HG03045 (cell line): ENCODE measurements around the gene CREB1.
"Not testable (repeated sequence)": the region's sequence is repeated elsewhere in the genome, so short reads cannot be mapped to it uniquely, and the experiment has no call there.

Source experiments
- ATAC-seq: cut with Tn5 transposase; IDR thresholded peaks from one replicate; pipeline ENCODE4 v1.9.1; 2021; ENCODE audit warnings: mild to moderate bottlenecking, moderate library complexity; ENCODE audit not compliant: unreplicated experiment

The CREB1 gene

DNA sequence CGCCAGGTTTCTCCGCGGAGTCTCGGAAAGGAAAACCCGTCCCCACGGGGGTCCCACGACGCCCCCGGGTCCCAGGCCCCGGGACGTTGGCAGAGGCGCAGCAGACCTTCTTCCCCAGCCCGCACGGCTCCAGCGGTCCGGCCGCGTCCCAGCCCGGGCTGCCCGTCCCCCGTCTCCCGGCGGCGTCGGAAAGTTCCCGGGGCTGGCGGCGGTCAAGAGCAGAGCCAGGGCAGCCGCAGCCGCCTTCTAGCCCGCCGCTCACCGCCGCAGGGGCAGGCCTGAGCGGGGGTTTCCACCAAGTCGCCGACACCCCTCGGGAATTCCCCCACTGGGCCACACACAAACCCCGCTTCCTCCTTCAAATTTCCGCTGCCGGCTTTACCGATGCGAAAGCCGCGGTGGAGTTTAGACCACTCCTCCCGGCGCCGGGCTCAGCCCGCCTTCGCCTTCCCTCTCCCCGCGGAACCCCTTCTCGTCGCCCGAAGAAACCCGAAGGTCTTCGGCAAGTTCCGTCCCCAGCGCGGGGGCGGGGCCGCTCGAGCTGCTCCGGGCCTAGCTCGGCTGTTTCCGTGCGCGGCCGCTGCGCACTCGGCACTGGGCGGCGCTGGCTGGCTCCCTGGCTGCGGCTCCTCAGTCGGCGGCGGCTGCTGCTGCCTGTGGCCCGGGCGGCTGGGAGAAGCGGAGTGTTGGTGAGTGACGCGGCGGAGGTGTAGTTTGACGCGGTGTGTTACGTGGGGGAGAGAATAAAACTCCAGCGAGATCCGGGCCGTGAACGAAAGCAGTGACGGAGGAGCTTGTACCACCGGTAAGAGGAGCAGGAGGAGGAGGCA, at the start of gene CREB1:
TSS of gene CREB1 (plus strand) at position 633 of the 830 bp plus-strand sequence. CDS start 25,674 bp downstream, outside the sequence.
- ATAC-seq: peak; percentile 90

DNA sequence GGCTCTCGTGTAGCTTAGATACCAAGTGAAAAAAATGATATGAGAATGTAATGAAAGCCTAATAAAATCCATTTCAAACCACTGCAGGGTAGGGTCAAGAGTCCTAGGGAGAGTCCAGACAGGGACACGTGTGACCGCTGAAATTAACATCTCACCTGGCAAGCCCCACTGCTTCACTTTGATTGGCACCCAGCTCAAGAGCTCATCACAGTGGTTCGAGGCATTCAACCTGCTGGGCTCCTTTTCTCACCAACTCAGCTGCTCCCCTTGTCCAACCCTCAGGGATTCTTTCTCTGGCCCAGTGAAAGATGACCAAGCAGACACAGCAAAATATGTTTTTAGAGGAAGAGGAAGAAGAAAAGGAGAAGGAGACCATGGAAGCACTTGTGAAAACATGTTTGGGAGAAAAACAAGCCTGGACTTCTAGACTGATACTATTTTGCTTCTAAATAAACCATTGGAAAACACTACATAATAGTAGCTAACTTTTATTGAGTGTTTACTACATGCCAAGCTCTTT, 49.2 kb upstream of the CREB1 start:
- no peak for ATAC-seq

DNA sequence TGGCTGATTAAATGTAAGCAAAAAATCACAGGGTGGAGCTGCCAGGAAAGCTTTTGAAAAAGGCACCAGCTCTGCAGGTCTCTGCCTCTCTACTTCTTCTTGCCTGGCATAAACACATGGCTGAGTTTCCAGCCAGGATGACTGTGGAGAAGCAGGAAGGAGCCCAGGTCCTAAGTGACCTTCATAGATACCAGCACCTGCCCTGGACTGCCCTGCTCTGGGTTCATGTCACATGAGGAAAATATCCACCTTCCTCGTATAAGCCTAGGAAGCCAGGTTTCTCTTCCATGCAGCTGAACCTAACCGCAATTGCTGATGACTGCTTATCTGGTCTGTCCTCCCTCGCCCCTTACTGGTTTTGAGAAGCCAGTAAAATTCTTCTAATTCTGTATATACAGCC, 47.8 kb upstream of the CREB1 start:
- ATAC-seq: no peak

DNA sequence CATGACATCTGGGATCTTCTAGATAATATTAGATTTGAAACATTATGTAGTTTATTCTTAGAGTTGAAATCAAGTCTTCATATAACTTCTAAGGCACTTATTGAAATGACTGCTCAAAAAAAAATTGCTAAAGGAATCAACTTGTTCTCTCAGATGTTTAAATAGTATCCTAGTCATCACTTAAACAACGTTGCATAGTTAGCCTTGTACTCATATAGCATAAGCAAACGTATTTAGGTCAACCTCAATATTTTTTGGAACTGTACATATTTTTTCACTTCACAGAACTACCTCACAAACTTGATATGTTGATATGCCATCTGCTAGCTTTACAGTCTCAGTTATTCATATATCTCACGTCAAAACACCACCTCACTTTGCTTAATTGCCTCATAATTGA, 47.1 kb upstream of the CREB1 start:
- ATAC-seq: no peak

DNA sequence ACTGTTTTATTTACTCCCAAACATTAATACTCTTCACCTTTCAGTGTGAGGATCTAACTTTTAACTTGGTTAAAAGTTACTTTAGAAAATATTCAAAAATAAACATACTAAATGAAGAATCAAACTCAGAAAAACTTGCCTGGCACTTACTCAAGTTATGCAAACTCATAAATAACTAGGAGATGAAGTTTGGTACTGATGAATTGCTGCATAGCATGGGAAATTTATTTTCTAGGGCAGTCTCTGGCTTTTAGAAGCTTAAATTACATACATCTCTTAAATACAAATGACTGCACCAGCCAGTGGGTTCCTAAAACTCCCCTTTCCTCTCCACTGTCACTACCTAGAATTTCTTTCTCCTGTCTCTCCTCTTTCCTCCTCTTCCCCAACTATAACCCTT, 46.7 kb upstream of the CREB1 start:
- ATAC-seq: no peak

DNA sequence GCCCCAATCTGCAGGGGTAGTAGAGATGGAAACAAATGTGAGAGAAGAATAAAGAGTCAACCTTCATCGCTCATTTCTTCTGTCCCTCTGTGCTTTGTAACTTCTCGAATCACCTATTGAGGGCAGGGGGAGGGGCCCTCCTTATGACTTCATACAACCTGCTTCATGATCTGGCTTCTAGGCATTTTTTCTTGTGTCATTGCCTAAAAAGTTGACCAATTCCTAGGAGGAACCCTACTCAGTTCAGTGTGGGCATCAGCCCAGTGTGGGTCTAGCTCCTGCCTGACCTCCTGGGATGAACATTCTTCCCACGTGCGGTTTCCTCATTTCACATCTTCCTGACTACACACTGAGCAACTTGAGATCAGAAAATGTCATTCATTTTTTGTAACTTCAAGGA, 46.3 kb upstream of the CREB1 start:
- ATAC-seq: no peak

DNA sequence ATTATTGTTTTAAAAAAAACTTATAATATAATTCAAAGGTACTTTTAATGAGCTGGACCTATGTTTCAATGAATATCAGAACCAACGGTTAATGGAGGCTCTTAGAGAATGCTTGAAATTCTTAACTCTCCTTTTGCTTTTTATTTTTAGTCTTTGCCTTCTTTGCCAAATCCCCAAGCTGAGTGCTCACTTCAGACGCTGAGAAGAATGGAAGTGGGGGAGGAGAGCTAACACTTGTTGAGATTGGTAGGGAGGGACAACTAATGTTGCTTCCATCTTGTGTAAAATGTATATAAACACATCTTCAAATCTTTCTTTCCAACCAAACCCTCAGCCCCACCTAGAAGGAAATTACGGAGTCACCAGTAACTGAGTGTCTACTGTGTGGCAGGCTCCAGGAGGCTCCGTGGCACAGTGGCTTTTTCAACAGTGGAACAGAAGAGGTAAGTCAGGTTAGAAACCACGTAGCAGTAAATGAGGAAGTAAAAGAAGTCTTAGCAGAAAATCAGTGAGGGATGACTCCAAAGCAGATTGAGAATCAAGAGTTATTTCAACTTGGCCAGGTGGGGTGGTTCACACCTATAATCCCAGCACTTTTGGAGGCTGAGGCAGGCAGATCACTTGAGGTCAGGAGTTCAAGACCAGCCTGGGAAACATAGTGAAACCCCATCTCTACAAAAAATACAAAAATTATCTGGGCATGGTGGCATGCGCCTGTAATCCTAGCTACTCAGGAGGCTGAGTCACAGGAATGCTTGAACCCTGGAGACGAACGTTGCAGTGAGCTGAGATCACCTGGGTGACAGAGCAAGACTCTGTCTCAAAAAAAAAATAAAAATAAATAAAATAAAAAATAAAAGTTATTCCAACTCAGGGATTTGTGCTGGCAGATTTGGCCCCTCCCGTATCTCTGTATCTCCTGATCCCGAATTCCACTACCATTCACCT, 45.0 kb upstream of the CREB1 start:
- no peak for ATAC-seq

DNA sequence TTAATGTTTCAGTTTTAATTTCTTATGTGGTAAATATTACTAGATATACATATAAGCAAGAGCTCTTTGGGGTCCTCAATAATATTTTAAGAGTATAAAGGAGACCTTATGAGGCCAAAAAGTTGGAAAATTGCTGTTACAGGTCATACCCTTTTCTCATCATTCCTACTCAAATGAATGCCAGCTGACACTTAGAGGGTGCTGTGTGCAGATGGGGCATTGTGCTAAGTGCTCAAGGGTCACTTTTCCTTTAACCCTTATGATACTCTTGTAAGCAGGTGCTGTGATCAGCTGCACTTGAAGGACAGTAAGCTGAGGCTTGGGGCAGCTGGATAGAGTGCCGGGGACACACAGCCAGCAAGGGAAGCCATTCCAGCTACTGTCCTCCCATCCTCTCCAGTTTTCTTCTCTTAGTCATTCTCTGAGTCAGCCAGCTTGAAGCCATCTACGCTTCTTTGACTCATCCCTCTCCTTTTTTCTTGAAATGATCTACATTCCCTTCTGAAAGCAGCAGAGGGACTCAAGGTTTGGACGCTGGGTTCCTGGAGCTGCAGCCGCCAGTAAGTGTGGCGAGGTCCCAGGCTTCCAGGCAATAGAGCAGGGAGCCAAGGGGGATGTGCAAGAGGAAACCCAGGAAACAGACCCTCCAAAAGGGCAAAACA, 42.0 kb upstream of the CREB1 start:
- no peak for ATAC-seq

DNA sequence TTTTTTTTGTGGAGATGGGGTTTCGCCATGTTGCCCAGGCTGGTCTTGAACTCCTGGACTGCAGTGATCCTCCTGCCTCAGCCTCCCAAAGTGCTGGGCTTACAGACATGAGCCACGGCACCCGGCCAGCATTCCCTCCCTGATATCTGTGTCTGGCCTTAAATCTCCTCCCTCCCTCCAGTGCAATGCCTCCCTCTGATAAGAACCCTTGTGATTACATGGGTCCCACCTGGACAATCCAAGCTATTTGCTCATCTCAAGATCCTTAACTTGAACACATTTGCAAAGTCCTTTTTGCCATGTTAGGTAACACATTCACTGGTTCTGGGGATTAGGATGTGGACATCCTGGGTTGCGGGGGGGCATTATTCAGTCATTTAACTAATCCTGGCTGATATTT, 40.5 kb upstream of the CREB1 start:
- ATAC-seq: no peak

DNA sequence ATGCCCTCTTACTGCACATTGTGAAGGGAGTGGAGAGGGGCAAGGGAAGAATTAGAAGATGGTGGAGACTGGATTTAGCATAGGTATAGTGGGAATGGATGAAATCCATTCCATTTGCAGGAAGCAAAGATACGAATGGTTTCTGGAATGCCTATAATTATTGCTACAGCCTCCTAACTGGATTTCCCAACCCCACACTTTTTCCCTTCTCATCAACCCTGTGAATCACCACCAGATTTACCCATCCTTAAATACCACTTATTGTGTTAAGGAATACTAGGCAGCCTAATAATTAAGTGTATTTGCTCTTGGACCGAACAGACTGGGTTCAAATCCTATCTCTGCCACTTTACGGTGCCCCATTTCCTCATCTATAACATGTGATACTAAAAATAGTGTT, 39.3 kb upstream of the CREB1 start:
- no peak for ATAC-seq

DNA sequence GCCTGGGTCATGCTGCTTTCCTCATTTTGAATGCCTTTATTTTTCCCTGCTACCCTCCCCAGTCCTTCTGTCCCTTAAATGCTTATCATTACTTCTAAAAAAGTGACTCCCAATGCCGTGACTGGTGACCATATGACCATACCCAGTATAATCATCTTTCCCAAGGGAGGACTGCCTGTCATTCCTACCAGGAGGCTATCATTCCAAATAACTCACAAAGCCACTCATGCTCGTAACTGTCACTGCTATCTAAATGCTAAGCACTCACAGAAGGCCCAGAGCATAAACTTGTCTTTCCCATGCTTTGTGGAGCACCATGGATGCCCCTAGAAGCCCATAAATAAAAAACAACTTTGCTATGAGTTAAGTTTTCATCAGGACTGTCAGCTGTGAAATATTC, 38.7 kb upstream of the CREB1 start:
- ATAC-seq: no peak

DNA sequence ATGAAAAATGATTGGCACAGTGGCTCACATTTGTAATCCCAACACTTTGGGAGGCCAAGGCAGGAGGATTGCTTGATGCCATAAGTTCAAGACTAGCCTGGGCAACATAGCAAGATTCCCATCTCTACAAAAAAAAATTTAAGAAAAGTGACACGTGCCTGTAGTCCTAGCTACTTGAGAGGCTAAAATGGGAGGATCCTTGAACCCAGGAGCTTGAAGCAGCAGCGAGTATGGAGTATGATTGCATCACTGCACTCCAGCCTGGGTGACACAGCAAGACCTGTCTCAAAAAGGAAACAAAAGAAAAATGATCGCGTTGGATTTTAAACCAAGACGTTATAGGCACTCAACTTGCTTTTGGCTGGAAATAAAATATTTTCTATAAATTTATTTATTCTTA, 37.8 kb upstream of the CREB1 start:
- no peak for ATAC-seq

DNA sequence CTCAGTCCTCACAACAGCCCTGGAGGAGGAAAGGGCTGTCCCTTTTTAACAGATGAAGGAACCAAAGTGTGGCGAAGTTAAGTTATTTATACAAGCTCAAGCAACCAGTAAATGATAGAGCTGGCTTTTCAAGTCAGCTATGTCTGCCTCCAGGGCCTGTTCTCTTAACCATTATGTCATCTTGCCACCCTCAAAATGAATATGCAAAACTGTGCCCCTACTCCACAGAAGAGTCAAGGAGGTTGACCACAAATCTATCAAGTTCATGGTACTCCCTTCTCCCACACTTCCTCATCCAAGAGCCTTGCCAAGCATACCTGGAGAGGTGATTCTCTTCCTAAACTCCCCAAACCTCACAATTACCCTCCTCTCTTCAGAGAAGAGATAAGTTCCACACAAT, 37.3 kb upstream of the CREB1 start:
- ATAC-seq: no peak

DNA sequence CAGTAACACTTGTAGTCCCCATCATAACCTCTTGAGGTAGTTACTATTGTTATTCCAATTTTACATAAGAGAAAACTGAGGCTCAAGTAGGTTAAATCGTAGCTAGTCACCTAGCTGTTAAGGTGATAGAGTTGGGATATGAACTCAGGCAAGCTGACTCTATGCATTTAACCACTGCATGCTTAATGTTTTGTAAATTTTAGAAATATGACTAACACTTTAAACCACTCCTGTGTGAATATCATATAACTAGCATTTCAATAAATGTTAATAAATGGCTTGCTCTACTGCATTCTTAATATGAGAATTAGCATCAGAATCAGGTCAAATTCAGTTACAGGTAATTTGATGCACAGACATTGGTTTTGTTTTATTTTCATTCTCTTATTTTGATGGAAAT, 35.6 kb upstream of the CREB1 start:
- ATAC-seq: no peak

DNA sequence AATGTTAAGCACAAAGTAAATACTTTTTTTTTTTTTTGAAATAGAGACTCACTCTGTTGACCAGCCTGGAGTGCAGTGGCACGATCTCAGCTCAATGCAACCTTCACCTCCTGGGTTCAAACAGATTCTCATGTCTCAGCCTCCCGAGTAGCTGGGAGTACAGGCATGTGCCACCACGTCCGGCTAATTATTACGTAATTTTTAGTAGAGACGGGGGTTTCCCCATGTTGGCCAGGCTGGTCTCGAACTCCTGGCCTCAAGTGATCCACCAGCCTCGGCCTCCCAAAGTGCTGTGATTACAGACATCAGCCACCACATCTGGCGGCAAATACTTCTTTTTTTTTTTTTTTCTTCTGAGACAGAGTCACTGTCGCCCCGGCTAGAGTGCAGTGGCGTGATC, 32.8 kb upstream of the CREB1 start:
- ATAC-seq: not testable (repeated sequence)

DNA sequence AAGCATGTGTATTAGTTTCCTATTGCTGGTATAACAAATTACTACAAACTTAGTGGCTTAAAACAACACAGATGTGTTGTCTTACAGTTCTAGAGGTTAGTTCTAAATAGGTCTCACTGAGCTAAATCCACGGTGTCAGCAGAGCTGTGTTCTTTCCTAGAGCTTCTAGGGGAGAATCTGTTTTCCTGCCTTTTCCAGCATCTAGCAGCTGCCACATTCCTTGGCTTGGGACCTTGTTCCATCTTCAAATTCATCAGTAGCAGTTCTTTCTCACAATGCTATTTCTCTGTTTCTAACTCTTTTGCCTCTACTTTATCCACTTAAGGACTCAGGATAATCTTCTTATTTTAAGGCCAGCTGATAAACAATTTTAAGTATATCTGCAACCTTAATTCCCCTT, 32.2 kb upstream of the CREB1 start:
- no peak for ATAC-seq

DNA sequence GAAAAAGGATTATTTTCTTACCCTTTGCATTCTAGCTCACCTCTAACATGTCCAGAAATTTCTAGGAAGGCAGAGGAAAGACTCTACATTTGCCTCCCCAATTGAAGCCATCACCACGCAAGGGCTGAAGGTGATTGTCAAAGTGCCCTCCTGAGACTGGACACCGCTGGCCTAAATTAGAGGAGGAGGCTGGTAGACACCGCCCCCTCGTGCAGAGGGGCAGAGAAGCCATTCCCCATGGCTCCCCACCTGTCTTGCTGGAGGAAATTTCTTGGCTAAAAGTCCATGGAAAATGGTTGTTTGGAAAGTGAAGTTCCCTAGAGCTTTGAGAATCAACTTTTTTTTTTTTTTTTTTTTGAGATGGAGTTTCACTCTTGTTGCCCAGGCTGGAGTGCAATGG, 31.3 kb upstream of the CREB1 start:
- no peak for ATAC-seq

DNA sequence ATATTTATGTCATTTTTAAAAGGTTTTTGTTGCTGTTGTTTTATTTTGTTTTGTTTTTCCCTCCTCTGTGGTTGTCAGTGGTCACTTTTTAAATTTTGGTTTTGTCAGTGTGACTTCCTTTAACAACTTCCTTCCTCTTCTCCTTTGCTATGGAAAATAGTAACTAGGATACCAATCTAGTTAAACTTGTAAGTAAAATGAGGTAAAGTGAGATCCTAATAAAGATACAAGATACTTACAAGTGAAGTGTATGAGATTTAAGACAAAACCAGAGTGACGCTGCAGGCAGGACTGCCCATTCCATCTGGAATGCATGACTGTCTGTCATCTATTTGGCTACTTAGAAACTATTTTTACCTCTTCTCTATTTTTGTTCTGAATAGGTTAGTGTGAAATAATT, 30.6 kb upstream of the CREB1 start:
- ATAC-seq: no peak

DNA sequence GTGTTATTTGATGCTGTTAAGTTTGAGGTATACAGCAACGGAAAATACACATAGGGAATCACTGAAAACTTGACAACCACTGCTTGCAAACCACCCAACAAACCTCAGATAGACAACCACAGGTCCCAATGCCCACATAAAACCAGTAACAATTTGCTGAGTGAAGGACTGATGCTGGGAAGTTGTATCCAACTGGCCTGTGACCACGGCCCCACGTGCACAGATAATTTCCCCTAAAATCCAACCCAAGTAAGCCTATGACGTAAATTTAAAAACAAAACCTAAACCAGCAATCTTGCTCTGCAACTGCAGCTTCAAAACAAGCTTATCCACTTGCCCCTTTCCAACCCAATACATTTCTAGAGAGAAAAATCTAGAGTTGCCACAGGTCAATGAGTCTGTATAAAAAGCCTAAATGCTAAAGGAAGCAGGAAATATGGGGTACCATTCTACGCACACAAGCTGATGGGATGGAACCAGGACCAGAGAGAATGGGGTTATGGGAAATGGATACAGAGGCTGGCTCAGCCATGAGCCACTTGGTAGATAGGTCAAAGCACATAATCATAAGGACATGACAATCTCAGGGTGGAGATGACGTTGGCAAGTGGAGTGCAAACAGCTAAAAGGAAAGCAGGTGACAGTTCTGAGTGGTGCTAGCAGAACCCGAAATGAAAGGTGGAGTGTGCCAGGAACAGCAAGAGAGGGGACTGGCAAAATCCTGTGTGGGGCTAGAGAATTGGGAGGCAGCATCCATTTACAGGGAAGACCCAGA, 27.8 kb upstream of the CREB1 start:
- ATAC-seq: no peak

DNA sequence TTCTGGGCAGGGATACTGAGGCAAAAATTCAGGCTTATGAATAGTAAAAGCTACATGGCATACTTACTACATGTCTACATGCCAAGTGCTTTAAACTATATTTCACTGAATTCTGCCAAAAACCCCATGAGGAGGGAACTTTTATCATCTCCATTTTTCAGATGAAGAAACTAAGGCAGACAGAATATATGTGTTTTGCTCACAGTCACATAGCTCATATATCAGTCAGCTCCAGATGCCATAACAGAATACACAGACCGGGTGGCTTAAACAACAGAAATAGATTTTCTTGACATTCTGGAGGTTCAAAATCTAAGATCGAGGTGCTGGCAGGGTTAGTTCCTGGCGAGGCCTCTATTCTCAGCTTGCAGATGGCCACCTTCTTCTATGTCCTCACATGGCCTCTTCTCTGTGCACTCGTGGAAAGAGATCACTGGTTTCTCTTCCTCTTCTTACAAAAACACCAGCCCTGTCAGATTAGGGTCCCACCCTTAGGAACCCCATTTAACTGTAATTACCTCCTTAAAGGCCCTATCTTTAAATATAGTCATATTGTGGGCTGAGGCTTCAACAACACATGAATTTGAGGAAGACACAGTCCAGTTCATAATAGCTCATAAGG, 27.1 kb upstream of the CREB1 start:
- peak; percentile 33 for ATAC-seq
